GM10266 (cell line): Measurements from ENCODE around the gene NEB.

ENCODE experiments used
- DNase-seq: peaks from one replicate; pipeline ENCODE4 v3.0.0; 2012; ENCODE audit errors: extremely low spot score
- CTCF ChIP-seq: IDR thresholded peaks from 2 replicates; pipeline ENCODE4 v1.5.1; 2012; ENCODE audit warnings: mild to moderate bottlenecking, low read depth; ENCODE audit not compliant: control insufficient read depth, insufficient read depth; ENCODE audit errors: missing control alignments

NEB gene

GRCh38 chr2:151776367-151776766 is 42.1 kb upstream of the NEB start:
- TF ChIP-seq CTCF: no peak
- DNase-seq: no peak

- no peak for DNase-seq
- TF ChIP-seq CTCF: no peak
Observed at GRCh38 chr2:151775057-151775740, 40.9 kb upstream of the NEB start.

- no peak for TF ChIP-seq CTCF
- no peak for DNase-seq
Observed at GRCh38 chr2:151774506-151774905, 40.2 kb upstream of the NEB start.

- peak; percentile 84 for DNase-seq
- no peak for TF ChIP-seq CTCF
Observed at GRCh38 chr2:151771599-151772358, 37.5 kb upstream of the NEB start.

- DNase-seq: no peak
- no peak for TF ChIP-seq CTCF
Observed at GRCh38 chr2:151770995-151771394, 36.7 kb upstream of the NEB start.

GRCh38 chr2:151769606-151770005 is 35.3 kb upstream of the NEB start:
- DNase-seq: no peak
- TF ChIP-seq CTCF: no peak

GRCh38 chr2:151767536-151767935 is 33.3 kb upstream of the NEB start:
- no peak for TF ChIP-seq CTCF
- no peak for DNase-seq
